ENCODE data around the gene SHCBP1.

GRCh38 chr16:46607529-46607928, 13.7 kb downstream of the SHCBP1 start:
- TF ChIP-seq CTCF (IDR thresholded peaks at IDR 0.05; ENCODE audit: insufficient read depth, low read length, poor library complexity, severe bottlenecking) (no peak), EZH2phosphoT487 (conservative IDR thresholded peaks at IDR 0.05; ENCODE audit: low read length) (no peak)
